Caco-2 (cell line): ENCODE data around the gene CERKL. TPM values are rescaled to one million over a fixed set of nuclear protein-coding genes. Genes with fewer than 3 reads are reported as not detected.

ENCODE experiments used
- BruUV-seq: library from RNA; stranded (reverse); fragments of 400-500 nt; replicated peaks from 2 replicates; lab custom pipeline; 2021; lab: Mats Ljungman, UMichigan
- CTCF ChIA-PET: fragments of 300-600 bp; sonication (Branson Sonifier 250); formaldehyde crosslinking; loops from one replicate; lab custom pipeline; 2022; ENCODE audit warnings: antibody characterized with exemption; lab: Charles Lee
- POLR2A ChIA-PET: fragments of 300-600 bp; sonication (Branson Sonifier 250); formaldehyde crosslinking; loops from one replicate; lab custom pipeline; 2022; ENCODE audit warnings: antibody characterized with exemption; lab: Charles Lee
- DNase-seq, 2 experiments: peaks; one replicate each; pipeline versions ENCODE4 v3.0.0 to v3.0.0-alpha.2; 2020 to 2022
- H3K27me3 ChIP-seq: replicated peaks from 2 replicates; pipeline ENCODE4 v1.6.0; 2011; ENCODE audit warnings: low read length; ENCODE audit not compliant: control insufficient read depth, insufficient read depth
- H3K36me3 ChIP-seq: 2 replicates; pipeline ENCODE4 v1.5.1; 2011; ENCODE audit warnings: low read length; ENCODE audit not compliant: control insufficient read depth, insufficient read depth
- H3K4me1 ChIP-seq: fragments of 250-450 bp; sonication (Bioruptor Pico); 2 replicates; pipeline ENCODE4 v1.5.1; 2020; ENCODE audit warnings: mild to moderate bottlenecking
- H3K4me3 ChIP-seq: 2 replicates; pipeline ENCODE4 v1.5.1; 2011; ENCODE audit warnings: low read depth, mild to moderate bottlenecking, control low read depth, low read length
- H3K9me3 ChIP-seq: fragments of 250-450 bp; sonication (Bioruptor Pico); 2 replicates; pipeline ENCODE4 v1.5.1; 2020; ENCODE audit warnings: mild to moderate bottlenecking, moderate library complexity
- H3K27ac Mint-ChIP-seq: one replicate; pipeline ENCODE4 v1.8.0; 2022; ENCODE audit warnings: mixed read lengths; ENCODE audit not compliant: unreplicated experiment
- H3K27me3 Mint-ChIP-seq: one replicate; pipeline ENCODE4 v1.8.0; 2022; ENCODE audit warnings: mixed read lengths; ENCODE audit not compliant: insufficient read depth, unreplicated experiment
- H3K36me3 Mint-ChIP-seq: one replicate; pipeline ENCODE4 v1.8.0; 2022; ENCODE audit warnings: mild to moderate bottlenecking, mixed read lengths; ENCODE audit not compliant: insufficient read depth, unreplicated experiment
- H3K4me1 Mint-ChIP-seq: one replicate; pipeline ENCODE4 v1.8.0; 2022; ENCODE audit warnings: low read depth, mixed read lengths; ENCODE audit not compliant: unreplicated experiment
- H3K4me3 Mint-ChIP-seq: one replicate; pipeline ENCODE4 v1.8.0; 2022; ENCODE audit warnings: mild to moderate bottlenecking, moderate library complexity, mixed read lengths; ENCODE audit not compliant: unreplicated experiment
- H3K9me3 Mint-ChIP-seq: one replicate; pipeline ENCODE4 v1.8.0; 2022; ENCODE audit warnings: mixed read lengths; ENCODE audit not compliant: unreplicated experiment
- CTCF ChIP-seq, 2 experiments: fragments of 200-600 bp in 1 of 2; IDR thresholded peaks; 1 replicate in 1 of 2; 2 replicates in 1 of 2; pipeline versions ENCODE4 v1.5.1 to v1.8.0; 2011 to 2022; ENCODE audit warnings: antibody characterized with exemption in 1 of 2, control low read depth in 1 of 2, inconsistent platforms in 1 of 2, low read depth in 1 of 2, low read length in 1 of 2, mild to moderate bottlenecking in 1 of 2, moderate library complexity in 1 of 2; ENCODE audit not compliant: insufficient read depth in 1 of 2, severe bottlenecking in 1 of 2, unreplicated experiment in 1 of 2
- intact Hi-C: fragments of 100-400 bp; cut with micrococcal nuclease; formaldehyde crosslinking; loops from one replicate; pipeline ENCODE4 v1.10.0; 2022; ENCODE audit not compliant: unreplicated experiment
- total RNA-seq: library from RNA; stranded (reverse); gene quantifications from 2 replicates; pipeline ENCODE4 v1.2.3, GENCODE V29; 2022

CERKL gene
- total RNA-seq, 1 experiment from 2014 or later: not detected

- Mint-ChIP-seq H3K36me3 (no peaks in the 10 kb centered on the region), H3K4me3 (no peak overlapping the region), H3K27me3 (peaks cover 3% of the 10 kb centered on the region), H3K9me3 (no peaks in the 10 kb centered on the region), H3K4me1 (no peaks in the 10 kb centered on the region), H3K27ac (no peak overlapping the region)
- DNase-seq: no peak
- intact Hi-C loops: no loop called here
- no peak overlapping the region for H3K4me3 ChIP-seq
- H3K36me3 ChIP-seq: no peaks in the 10 kb centered on the region
- H3K27me3 ChIP-seq: no peaks in the 10 kb centered on the region; the same call in 1 of the 2 replicates
- H3K4me1 ChIP-seq: no peaks in the 10 kb centered on the region
- ChIA-PET CTCF (no interaction called here), POLR2A (no interaction called here)
- no TSS peak for BruUV-seq
- H3K9me3 ChIP-seq: no peaks in the 10 kb centered on the region
- no peak for TF ChIP-seq CTCF (IDR thresholded peaks at IDR 0.05; ENCODE audit: insufficient read depth in 1 of 2, low read depth in 1 of 2, low read length in 1 of 2, severe bottlenecking in 1 of 2, unreplicated experiment in 1 of 2)
Observed at GRCh38 chr2:181517685-181518301, 139.1 kb downstream of the CERKL start.

- CTCF ChIA-PET: no interaction called here
- intact Hi-C loops: no loop called here
- no TSS peak for BruUV-seq
Observed at GRCh38 chr2:181516992-181517391, 139.9 kb downstream of the CERKL start.

GRCh38 chr2:181515719-181516118, 141.2 kb downstream of the CERKL start:
- no peaks in the 10 kb centered on the region for H3K36me3 ChIP-seq
- CTCF ChIA-PET: no interaction called here

More at GRCh38 chr2:181516992-181517391, 139.9 kb downstream of the CERKL start:
- H3K27me3 Mint-ChIP-seq: peaks cover 3% of the 10 kb centered on the region
- no peaks in the 10 kb centered on the region for H3K36me3 Mint-ChIP-seq
- H3K27me3 ChIP-seq: no peaks in the 10 kb centered on the region; the same call in 1 of the 2 replicates
- H3K4me3 ChIP-seq: no peak overlapping the region
- H3K4me1 ChIP-seq: no peaks in the 10 kb centered on the region
- H3K36me3 ChIP-seq: no peaks in the 10 kb centered on the region
- no peak for TF ChIP-seq CTCF (IDR thresholded peaks at IDR 0.05; ENCODE audit: insufficient read depth in 1 of 2, low read depth in 1 of 2, low read length in 1 of 2, severe bottlenecking in 1 of 2, unreplicated experiment in 1 of 2)
- H3K9me3 ChIP-seq: no peaks in the 10 kb centered on the region
- POLR2A ChIA-PET: no interaction called here
- no peak for DNase-seq
- H3K9me3 Mint-ChIP-seq: no peaks in the 10 kb centered on the region
- H3K27ac Mint-ChIP-seq: no peak overlapping the region
- no peak overlapping the region for H3K4me3 Mint-ChIP-seq
- H3K4me1 Mint-ChIP-seq: no peaks in the 10 kb centered on the region

More at GRCh38 chr2:181515719-181516118, 141.2 kb downstream of the CERKL start:
- Histone ChIP-seq H3K27me3 (no peaks in the 10 kb centered on the region; the same call in 1 of the 2 replicates), H3K9me3 (no peaks in the 10 kb centered on the region), H3K4me1 (no peaks in the 10 kb centered on the region), H3K4me3 (no peak overlapping the region)
- DNase-seq: no peak
- H3K36me3 Mint-ChIP-seq: no peaks in the 10 kb centered on the region
- POLR2A ChIA-PET: no interaction called here
- BruUV-seq: no TSS peak
- H3K27me3 Mint-ChIP-seq: peaks cover 7% of the 10 kb centered on the region
- no peaks in the 10 kb centered on the region for H3K4me1 Mint-ChIP-seq
- H3K27ac Mint-ChIP-seq: no peak overlapping the region
- intact Hi-C loops: no loop called here
- no peaks in the 10 kb centered on the region for H3K9me3 Mint-ChIP-seq
- TF ChIP-seq CTCF (IDR thresholded peaks at IDR 0.05; ENCODE audit: insufficient read depth in 1 of 2, low read depth in 1 of 2, low read length in 1 of 2, severe bottlenecking in 1 of 2, unreplicated experiment in 1 of 2): no peak
- no peak overlapping the region for H3K4me3 Mint-ChIP-seq
